Body of pancreas (tissue), 4 donors: ENCODE results near the gene MLXIP. TPM values are rescaled to one million over a fixed set of nuclear protein-coding genes. Genes with fewer than 3 reads are reported as not detected.

Experiments used
- ATAC-seq: fragments of 150-250 bp; one replicate; pipeline ENCODE4 v1.9.1; 2016
- DNase-seq, 4 donors: peaks; one replicate each; pipeline ENCODE4 v3.0.0-alpha.2; 2019
- H3K27ac ChIP-seq, 4 donors: fragments of 200-600 bp; sonication (generic); 1 replicate in 3 of 4; 2 replicates in 1 of 4; pipeline versions ENCODE4 v1.5.1 to v1.6.1; 2016 to 2019; ENCODE audit warnings: mild to moderate bottlenecking in 1 of 4, mixed read lengths in 1 of 4, moderate library complexity in 1 of 4
- H3K27me3 ChIP-seq, 2 donors: fragments of 200-600 bp; sonication (generic); one replicate each; pipeline ENCODE4 v1.6.0; 2016; ENCODE audit warnings: mild to moderate bottlenecking in 1 of 2
- H3K36me3 ChIP-seq, 2 donors: fragments of 200-600 bp; sonication (generic); replicated peaks in 1 of 2; 2 replicates each; pipeline ENCODE4 v1.5.1; 2016; ENCODE audit warnings: low read depth in 2 of 2; ENCODE audit not compliant: insufficient read depth in 1 of 2
- H3K4me1 ChIP-seq: fragments of 200-600 bp; sonication (generic); one replicate; pipeline ENCODE4 v1.6.0; 2016
- H3K4me3 ChIP-seq, 2 donors: fragments of 200-600 bp; sonication (generic); 1 replicate in 1 of 2; 2 replicates in 1 of 2; pipeline ENCODE4 v1.5.1; 2016 to 2019
- H3K9me3 ChIP-seq, 3 donors: fragments of 200-600 bp; sonication (generic); 1 replicate in 2 of 3; 2 replicates in 1 of 3; pipeline ENCODE4 v1.5.1; 2016
- CTCF ChIP-seq, 7 experiments: fragments of 450-650 bp in 4 of 7; fragments of 200-600 bp in 3 of 7; sonication (generic) in 3 of 7; IDR thresholded peaks; one replicate each; pipeline ENCODE4 v1.5.1; 2016 to 2019; ENCODE audit warnings: antibody characterized with exemption in 7 of 7
- POLR2A ChIP-seq, 3 donors: fragments of 450-650 bp; IDR thresholded peaks; one replicate each; pipeline ENCODE4 v1.6.1; 2016; ENCODE audit warnings: antibody characterized with exemption in 3 of 3, mild to moderate bottlenecking in 2 of 3
- WGBS, 2 donors: methylation state at CpG; one replicate each; pipeline ENCODE4 v1.1.5; 2017; 5-methylcytosine and 5-hydroxymethylcytosine counted together
- intact Hi-C: fragments of 100-400 bp; cut with DNase I; formaldehyde crosslinking; loops from one replicate; pipeline ENCODE4 v1.15.1; 2023
- total RNA-seq, 2 donors: library from RNA; depleted of rRNA; stranded (reverse); fragments of >200 nt; gene quantifications; one replicate each; pipeline ENCODE4 v1.1.0, GENCODE V29; 2016

The MLXIP gene
- total RNA-seq, 2 donors from 2014 or later: 43.6 to 84.0 TPM

- no peaks in the 10 kb centered on the region for H3K9me3 ChIP-seq
- H3K27ac ChIP-seq: peak overlapping the region; percentile 88 to 97 (median 94)
- H3K36me3 ChIP-seq: no peaks in the 10 kb centered on the region
- peaks cover 55% of the 10 kb centered on the region for H3K4me1 ChIP-seq
- intact Hi-C loops: no loop called here
- ATAC-seq (peak; percentile 10), DNase-seq (peak; percentile 58 to 77 (median 68))
- H3K27me3 ChIP-seq: no peaks in the 10 kb centered on the region
- H3K4me3 ChIP-seq: peak overlapping the region; percentile 18 to 58
- peak in 2 of 3 donors; percentile 4 to 33 for TF ChIP-seq POLR2A (IDR thresholded peaks at IDR 0.05)
- no peak for TF ChIP-seq CTCF (IDR thresholded peaks at IDR 0.05)
- WGBS, 2 donors: 39 to 49% methylated on average over 11 to 16 of the region's 16 CpGs
These were observed 13.6 kb upstream of the MLXIP start for GRCh38 chr12:122064780-122065588.

- ATAC-seq (no peak), DNase-seq (no peak)
- peaks cover 61% of the 10 kb centered on the region for H3K4me1 ChIP-seq
- no peaks in the 10 kb centered on the region for H3K9me3 ChIP-seq
- peak overlapping the region in 1 of 4 donors; percentile 12 for H3K27ac ChIP-seq
- intact Hi-C loops: no loop called here
- no peaks in the 10 kb centered on the region for H3K36me3 ChIP-seq
- H3K4me3 ChIP-seq: no peak overlapping the region
- no peaks in the 10 kb centered on the region for H3K27me3 ChIP-seq
- TF ChIP-seq POLR2A (IDR thresholded peaks at IDR 0.05): no peak
- WGBS, 2 donors: 88 to 97% methylated on average over 5 of the region's 5 CpGs
These were observed 11.0 kb upstream of the MLXIP start for GRCh38 chr12:122067548-122067947.

GRCh38 chr12:122067966-122068365 is 10.6 kb upstream of the MLXIP start:
- DNase-seq: peak in 1 of 4 donors; percentile 37
- intact Hi-C loops: no loop called here

GRCh38 chr12:122072031-122072970 is 6.3 kb upstream of the MLXIP start:
- H3K9me3 ChIP-seq: no peaks in the 10 kb centered on the region
- H3K4me3 ChIP-seq: no peak overlapping the region
- TF ChIP-seq CTCF (IDR thresholded peaks at IDR 0.05) (no peak), POLR2A (IDR thresholded peaks at IDR 0.05) (no peak)
- peaks cover 36% of the 10 kb centered on the region for H3K4me1 ChIP-seq
- ATAC-seq (peak; percentile 69), DNase-seq (peak; percentile 44 to 64 (median 56))
- peak overlapping the region in 3 of 4 donors; percentile 36 to 71 (median 38) for H3K27ac ChIP-seq
- intact Hi-C loops: no loop called here
- H3K27me3 ChIP-seq: no peaks in the 10 kb centered on the region
- H3K36me3 ChIP-seq: no peaks in the 10 kb centered on the region
- WGBS, 2 donors: 51 to 56% methylated on average over 11 of the region's 11 CpGs

More at GRCh38 chr12:122067966-122068365, 10.6 kb upstream of the MLXIP start:
- no peaks in the 10 kb centered on the region for H3K27me3 ChIP-seq
- peak overlapping the region in 1 of 4 donors; percentile 12 for H3K27ac ChIP-seq
- H3K4me3 ChIP-seq: no peak overlapping the region
- TF ChIP-seq POLR2A (IDR thresholded peaks at IDR 0.05): no peak
- no peak for TF ChIP-seq CTCF (IDR thresholded peaks at IDR 0.05)
- WGBS, 2 donors: 22 to 35% methylated on average over 13 of the region's 13 CpGs
- no peak for ATAC-seq
- H3K36me3 ChIP-seq: no peaks in the 10 kb centered on the region
- H3K9me3 ChIP-seq: no peaks in the 10 kb centered on the region
- H3K4me1 ChIP-seq: peaks cover 61% of the 10 kb centered on the region

- Histone ChIP-seq H3K27me3 (no peaks in the 10 kb centered on the region), H3K27ac (no peak overlapping the region), H3K4me1 (peaks cover 34% of the 10 kb centered on the region), H3K36me3 (no peaks in the 10 kb centered on the region), H3K4me3 (no peak overlapping the region), H3K9me3 (no peaks in the 10 kb centered on the region)
- intact Hi-C loops: no loop called here
- ATAC-seq (no peak), DNase-seq (no peak)
- TF ChIP-seq POLR2A (IDR thresholded peaks at IDR 0.05): no peak
- TF ChIP-seq CTCF (IDR thresholded peaks at IDR 0.05): no peak
- WGBS, 2 donors: 94% methylated on average over 1 of the region's 1 CpG
These were observed 4.7 kb upstream of the MLXIP start for GRCh38 chr12:122073815-122074214.
